Stimulated activated CD8-positive, alpha-beta memory T cell treated with anti-CD3 and anti-CD28 coated beads, Interleukin-15, amount 100 ng/mL, for 24 hours (primary cell): ENCODE measurements around the gene PSMD2.

Source experiments
- DNase-seq: peaks from one replicate; pipeline ENCODE4 v3.0.0-alpha.2; 2020; ENCODE audit warnings: low read depth

Gene PSMD2

DNA sequence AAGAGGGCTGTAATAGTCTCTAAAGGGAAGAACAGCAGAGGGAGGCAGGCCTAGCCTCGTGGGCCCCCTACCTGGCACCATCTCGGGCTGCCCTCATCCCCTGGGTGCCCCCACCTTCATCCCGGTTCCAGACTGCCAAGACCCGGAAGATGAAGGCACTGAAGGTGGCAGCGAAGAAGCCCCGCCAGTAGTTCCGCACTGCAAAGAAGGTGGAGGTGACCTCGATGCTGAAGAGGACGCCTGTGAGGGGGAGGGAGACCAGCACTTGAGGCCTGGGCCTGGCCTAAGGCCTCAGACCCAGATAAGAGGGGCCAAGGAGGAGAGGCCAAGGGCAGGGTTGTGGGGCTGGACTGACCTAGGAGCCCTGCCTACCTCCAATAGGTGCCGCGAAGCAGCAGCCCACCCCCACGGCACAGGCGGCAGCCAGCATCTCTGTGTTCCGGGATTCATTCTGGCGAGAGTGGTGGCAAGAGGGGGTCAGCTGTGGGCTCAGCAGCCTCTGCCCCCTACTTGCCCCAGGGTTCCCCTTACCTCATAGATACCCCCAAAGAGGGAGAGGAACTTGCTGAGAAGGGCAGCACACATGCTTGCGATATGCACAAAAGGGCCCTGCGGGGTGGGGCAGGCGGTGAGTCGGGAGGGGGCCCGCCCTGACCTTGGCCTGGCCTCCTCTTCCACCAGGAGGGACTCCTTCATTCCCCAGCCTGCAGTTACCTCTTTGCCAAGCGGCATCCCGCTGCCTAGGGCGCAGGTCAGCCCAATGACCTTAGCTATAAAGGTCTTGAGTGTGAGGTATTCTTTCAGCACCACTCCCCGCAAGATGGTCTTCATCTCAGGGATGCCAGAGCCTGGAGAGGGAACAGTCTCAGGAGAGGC lies 58.4 kb downstream of the PSMD2 start:
- DNase-seq = no peak

DNA sequence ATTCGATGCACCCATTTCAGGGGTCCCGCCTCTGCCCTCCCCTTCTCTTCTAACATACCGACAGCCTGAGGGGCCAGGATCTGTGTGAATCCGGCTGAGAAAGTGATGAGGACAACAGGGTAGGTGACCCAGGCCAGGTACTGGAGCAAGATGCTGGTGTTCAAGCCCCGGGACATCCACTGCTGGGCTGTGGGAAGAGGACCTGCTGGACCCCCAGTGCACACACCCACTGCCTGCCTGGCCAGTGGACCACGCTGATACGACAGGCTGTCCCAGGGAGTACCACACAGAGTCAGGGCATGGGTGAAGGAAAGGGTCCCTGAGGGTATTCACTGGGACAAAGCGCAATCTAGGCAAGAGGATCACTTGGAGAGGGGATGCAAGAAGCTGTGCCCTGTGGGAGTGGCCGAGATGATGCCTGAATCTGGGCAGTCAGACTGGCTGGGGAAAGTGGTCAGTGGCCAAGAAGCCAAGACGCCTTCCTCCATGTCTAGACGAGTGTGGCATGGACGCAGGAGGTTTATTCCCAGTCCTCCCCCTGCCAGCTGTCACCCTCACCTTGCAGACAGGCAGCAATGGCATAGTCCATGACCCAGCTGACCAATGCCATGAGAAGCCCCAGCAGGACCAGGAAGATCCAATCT lies 59.2 kb downstream of the PSMD2 start:
- DNase-seq = no peak
